Measurements from ENCODE around the gene DSCAM.

GRCh38 chr21:40631211-40631610 is 215.7 kb downstream of the DSCAM start:
- no peak for TF ChIP-seq POLR2AphosphoS5 (IDR thresholded peaks at IDR 0.05; ENCODE audit: low read depth, low read length)
- TF ChIP-seq, protein P1, sequence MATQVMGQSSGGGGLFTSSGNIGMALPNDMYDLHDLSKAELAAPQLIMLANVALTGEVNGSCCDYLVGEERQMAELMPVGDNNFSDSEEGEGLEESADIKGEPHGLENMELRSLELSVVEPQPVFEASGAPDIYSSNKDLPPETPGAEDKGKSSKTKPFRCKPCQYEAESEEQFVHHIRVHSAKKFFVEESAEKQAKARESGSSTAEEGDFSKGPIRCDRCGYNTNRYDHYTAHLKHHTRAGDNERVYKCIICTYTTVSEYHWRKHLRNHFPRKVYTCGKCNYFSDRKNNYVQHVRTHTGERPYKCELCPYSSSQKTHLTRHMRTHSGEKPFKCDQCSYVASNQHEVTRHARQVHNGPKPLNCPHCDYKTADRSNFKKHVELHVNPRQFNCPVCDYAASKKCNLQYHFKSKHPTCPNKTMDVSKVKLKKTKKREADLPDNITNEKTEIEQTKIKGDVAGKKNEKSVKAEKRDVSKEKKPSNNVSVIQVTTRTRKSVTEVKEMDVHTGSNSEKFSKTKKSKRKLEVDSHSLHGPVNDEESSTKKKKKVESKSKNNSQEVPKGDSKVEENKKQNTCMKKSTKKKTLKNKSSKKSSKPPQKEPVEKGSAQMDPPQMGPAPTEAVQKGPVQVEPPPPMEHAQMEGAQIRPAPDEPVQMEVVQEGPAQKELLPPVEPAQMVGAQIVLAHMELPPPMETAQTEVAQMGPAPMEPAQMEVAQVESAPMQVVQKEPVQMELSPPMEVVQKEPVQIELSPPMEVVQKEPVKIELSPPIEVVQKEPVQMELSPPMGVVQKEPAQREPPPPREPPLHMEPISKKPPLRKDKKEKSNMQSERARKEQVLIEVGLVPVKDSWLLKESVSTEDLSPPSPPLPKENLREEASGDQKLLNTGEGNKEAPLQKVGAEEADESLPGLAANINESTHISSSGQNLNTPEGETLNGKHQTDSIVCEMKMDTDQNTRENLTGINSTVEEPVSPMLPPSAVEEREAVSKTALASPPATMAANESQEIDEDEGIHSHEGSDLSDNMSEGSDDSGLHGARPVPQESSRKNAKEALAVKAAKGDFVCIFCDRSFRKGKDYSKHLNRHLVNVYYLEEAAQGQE (IDR thresholded peaks at IDR 0.05; ENCODE audit: insufficient read depth in 1 of 2, low read depth in 2 of 2, low read length in 2 of 2): no peak

All from PFSK-1 (cell line).